Hepatocyte (in vitro differentiated cells): ENCODE results near the gene EPHA4.

Experiments used
- CTCF ChIP-seq: fragments of 200-600 bp; sonication (generic); IDR thresholded peaks from 2 replicates; pipeline ENCODE4 v1.5.1; 2016; ENCODE audit warnings: antibody characterized with exemption, mild to moderate bottlenecking; ENCODE audit not compliant: poor library complexity
- EZH2 ChIP-seq: fragments of 200-600 bp; sonication (generic); IDR thresholded peaks from 2 replicates; pipeline ENCODE4 v1.6.1; 2016; ENCODE audit warnings: antibody characterized with exemption, mild to moderate bottlenecking, borderline replicate concordance
- EZH2phosphoT487 ChIP-seq: fragments of 200-600 bp; sonication (generic); IDR thresholded peaks from one replicate; pipeline ENCODE4 v1.6.1; 2018; ENCODE audit warnings: antibody characterized with exemption, mild to moderate bottlenecking, low read depth, moderate library complexity; ENCODE audit not compliant: unreplicated experiment, severe bottlenecking

DNA sequence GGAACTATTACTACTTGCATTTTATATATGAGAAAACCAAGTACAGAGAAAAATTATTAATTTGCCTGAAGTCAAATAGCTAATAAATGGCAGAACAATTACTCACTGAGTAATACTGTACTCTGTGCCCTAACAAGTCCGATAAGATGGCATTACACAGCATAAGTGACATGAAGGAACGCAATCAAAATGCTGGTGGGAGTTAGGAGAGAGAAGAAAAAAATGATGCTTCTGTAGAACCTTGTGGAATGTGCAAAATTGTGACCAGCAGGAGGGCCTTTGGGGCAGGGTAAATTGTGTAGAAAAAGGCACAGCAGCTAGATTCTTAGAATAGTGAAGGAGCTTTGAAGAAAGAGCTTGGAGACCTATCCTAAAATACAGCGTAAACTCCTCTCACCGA, 32.9 kb downstream of the EPHA4 start:
- TF ChIP-seq EZH2 (no peak), CTCF (no peak), EZH2phosphoT487 (no peak)
